Upper lobe of left lung (tissue), 4 donors: ENCODE measurements around the gene ITIH5.

Source experiments
- CTCF ChIP-seq, 6 experiments: fragments of 450-650 bp in 4 of 6; fragments of 200-600 bp in 2 of 6; sonication (generic) in 2 of 6; IDR thresholded peaks; one replicate each; pipeline ENCODE4 v1.5.1; 2016 to 2019; ENCODE audit warnings: antibody characterized with exemption in 6 of 6
- EP300 ChIP-seq, 4 donors: sonication (generic); formaldehyde crosslinking; IDR thresholded peaks; one replicate each; pipeline ENCODE4 v1.5.1; 2017; ENCODE audit warnings: antibody characterized with exemption in 4 of 4, control low read depth in 2 of 4
- POLR2A ChIP-seq, 4 donors: fragments of 450-650 bp; IDR thresholded peaks; one replicate each; pipeline ENCODE4 v1.5.1; 2016 to 2017; ENCODE audit warnings: antibody characterized with exemption in 4 of 4, mild to moderate bottlenecking in 2 of 4
- POLR2AphosphoS5 ChIP-seq, 2 donors: sonication (generic); formaldehyde crosslinking; IDR thresholded peaks; one replicate each; pipeline ENCODE4 v1.5.1; 2017; ENCODE audit warnings: antibody characterized with exemption in 2 of 2

- TF ChIP-seq CTCF (IDR thresholded peaks at IDR 0.05) (no peak), POLR2A (IDR thresholded peaks at IDR 0.05) (no peak), EP300 (IDR thresholded peaks at IDR 0.05) (peak in 2 of 4 donors; percentile 27 to 64), POLR2AphosphoS5 (IDR thresholded peaks at IDR 0.05) (peak in 1 of 2 donors; percentile 72)
Observed at GRCh38 chr10:7541137-7542087, 125.4 kb downstream of the ITIH5 start.
